Measurements from ENCODE around the gene SH2D3A.
A peak's percentile ranks its signal among the peaks of the same experiment; 100 is the strongest.
"Not testable (repeated sequence)": the region's sequence is repeated elsewhere in the genome, so short reads cannot be mapped to it uniquely, and the experiment has no call there.

SH2D3A gene

DNA sequence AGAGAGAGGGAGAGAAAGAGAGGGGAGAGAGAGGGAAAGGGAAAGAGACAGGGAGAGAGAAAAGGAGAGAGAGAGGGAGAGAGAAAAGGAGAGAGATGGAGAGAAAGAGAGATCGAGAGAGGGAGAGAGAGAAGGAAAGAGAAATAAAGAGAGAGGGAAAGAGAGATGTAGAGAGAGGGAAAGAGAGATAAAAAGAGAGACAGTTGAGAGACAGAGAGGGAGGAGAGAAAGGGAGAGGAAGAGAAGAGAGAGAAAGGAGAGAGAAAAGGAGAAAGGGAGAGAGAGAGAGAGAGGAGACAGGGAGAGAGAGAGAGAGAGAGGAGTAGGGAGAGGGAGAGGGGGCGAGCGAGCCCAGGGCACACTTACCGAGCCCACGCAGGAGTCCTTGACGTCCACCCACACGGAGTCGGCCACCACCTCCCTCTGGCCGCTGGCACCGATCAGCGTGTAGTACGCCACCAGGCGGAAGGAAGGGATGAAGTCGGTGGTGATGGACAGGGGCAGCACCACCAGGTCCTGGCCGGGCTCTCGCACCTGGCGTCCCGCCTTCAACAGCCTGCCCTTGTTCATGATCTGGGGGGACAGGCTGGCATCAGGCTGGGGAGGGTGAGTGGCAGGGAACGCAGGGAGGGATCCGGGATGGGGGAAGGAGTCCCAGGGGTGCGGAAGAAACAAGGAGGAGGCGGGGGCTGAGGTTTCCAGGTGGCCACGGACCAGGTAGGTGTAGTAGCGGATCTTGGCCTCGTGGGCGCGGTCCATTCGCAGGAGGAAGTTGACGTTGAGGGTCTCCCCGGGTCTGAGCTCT lies 56.8 kb downstream of the SH2D3A start (continued):
- TF ChIP-seq, protein P1, sequence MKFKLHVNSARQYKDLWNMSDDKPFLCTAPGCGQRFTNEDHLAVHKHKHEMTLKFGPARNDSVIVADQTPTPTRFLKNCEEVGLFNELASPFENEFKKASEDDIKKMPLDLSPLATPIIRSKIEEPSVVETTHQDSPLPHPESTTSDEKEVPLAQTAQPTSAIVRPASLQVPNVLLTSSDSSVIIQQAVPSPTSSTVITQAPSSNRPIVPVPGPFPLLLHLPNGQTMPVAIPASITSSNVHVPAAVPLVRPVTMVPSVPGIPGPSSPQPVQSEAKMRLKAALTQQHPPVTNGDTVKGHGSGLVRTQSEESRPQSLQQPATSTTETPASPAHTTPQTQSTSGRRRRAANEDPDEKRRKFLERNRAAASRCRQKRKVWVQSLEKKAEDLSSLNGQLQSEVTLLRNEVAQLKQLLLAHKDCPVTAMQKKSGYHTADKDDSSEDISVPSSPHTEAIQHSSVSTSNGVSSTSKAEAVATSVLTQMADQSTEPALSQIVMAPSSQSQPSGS (tag by site-specific recombination; IDR thresholded peaks at IDR 0.05; ENCODE audit: low read depth): no peak
- TF ChIP-seq ZNF354C (tag by site-specific recombination; IDR thresholded peaks at IDR 0.05; ENCODE audit: borderline replicate concordance, low read depth): no peak
- TF ChIP-seq ZNF596 (tag by site-specific recombination; IDR thresholded peaks at IDR 0.05): peak; percentile 98
- TF ChIP-seq WT1 (tag by site-specific recombination; IDR thresholded peaks at IDR 0.05): no peak
- 0 out of 2 replicates have a peak, but pooled peaks have one; percentile 5 for TF ChIP-seq ZNF777 (tag by site-specific recombination; IDR thresholded peaks at IDR 0.05; ENCODE audit: borderline replicate concordance)
- no peak for TF ChIP-seq ZNF514 (tag by site-specific recombination; IDR thresholded peaks at IDR 0.05)
- TF ChIP-seq RBAK (tag by site-specific recombination; IDR thresholded peaks at IDR 0.05): no peak

DNA sequence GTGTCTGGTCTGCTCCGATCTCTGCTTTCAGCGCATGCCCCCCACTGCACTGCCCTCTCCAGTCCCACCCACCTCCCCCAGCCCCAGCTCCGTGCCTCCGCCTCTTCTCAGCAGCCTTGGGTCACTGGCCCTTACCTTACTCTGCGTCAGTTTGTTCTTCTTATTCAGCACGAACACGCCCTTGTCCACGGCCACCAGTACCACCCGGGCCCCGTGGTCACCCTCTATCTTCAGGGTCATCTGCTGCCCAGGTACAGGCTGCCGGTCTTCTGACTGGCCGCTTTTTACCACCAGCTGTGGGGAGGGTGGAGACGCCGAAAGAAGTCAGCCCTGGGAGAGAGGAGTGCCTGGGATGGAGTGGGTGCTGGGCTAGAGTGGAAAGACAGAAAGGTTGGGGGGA lies 57.7 kb downstream of the SH2D3A start:
- ChIA-PET POLR2A (no interaction called here), CTCF (interaction anchor here (0.5 to 0.6 kb wide), 3 partner anchors 20 to 192 kb away, joined by 3 to 4 read pairs (median 3); no protein-coding TSS in a partner anchor)
- no peak overlapping the region for H3K4me3 ChIP-seq (ENCODE audit: low read depth, low read length)
- H3K4me1 ChIP-seq (ENCODE audit: control insufficient read depth, insufficient read depth, low read length): no peaks in the 10 kb centered on the region
- TF ChIP-seq WT1 (tag by site-specific recombination; IDR thresholded peaks at IDR 0.05): no peak
- TF ChIP-seq, protein P2, sequence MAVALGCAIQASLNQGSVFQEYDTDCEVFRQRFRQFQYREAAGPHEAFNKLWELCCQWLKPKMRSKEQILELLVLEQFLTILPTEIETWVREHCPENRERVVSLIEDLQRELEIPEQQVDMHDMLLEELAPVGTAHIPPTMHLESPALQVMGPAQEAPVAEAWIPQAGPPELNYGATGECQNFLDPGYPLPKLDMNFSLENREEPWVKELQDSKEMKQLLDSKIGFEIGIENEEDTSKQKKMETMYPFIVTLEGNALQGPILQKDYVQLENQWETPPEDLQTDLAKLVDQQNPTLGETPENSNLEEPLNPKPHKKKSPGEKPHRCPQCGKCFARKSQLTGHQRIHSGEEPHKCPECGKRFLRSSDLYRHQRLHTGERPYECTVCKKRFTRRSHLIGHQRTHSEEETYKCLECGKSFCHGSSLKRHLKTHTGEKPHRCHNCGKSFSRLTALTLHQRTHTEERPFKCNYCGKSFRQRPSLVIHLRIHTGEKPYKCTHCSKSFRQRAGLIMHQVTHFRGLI (tag by site-specific recombination; IDR thresholded peaks at IDR 0.05): no peak
- no peak for TF ChIP-seq ZNF214 (tag by site-specific recombination; IDR thresholded peaks at IDR 0.05; ENCODE audit: borderline replicate concordance)
- TF ChIP-seq BCL11A (tag by site-specific recombination; IDR thresholded peaks at IDR 0.05; ENCODE audit: low read depth): no peak
- TF ChIP-seq ZNF174 (tag by site-specific recombination; IDR thresholded peaks at IDR 0.05): no peak
- TF ChIP-seq SALL2 (tag by site-specific recombination; IDR thresholded peaks at IDR 0.05; ENCODE audit: borderline replicate concordance): no peak
- TF ChIP-seq, protein P3, sequence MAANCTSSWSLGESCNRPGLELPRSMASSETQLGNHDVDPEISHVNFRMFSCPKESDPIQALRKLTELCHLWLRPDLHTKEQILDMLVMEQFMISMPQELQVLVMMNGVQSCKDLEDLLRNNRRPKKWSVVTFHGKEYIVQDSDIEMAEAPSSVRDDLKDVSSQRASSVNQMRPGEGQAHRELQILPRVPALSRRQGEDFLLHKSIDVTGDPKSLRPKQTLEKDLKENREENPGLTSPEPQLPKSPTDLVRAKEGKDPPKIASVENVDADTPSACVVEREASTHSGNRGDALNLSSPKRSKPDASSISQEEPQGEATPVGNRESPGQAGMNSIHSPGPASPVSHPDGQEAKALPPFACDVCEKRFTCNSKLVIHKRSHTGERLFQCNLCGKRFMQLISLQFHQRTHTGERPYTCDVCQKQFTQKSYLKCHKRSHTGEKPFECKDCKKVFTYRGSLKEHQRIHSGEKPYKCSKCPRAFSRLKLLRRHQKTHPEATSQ (tag by site-specific recombination; IDR thresholded peaks at IDR 0.05): no peak
- TF ChIP-seq, protein P4, sequence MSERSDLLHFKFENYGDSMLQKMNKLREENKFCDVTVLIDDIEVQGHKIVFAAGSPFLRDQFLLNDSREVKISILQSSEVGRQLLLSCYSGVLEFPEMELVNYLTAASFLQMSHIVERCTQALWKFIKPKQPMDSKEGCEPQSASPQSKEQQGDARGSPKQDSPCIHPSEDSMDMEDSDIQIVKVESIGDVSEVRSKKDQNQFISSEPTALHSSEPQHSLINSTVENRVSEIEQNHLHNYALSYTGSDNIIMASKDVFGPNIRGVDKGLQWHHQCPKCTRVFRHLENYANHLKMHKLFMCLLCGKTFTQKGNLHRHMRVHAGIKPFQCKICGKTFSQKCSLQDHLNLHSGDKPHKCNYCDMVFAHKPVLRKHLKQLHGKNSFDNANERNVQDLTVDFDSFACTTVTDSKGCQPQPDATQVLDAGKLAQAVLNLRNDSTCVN (tag by site-specific recombination; optimal IDR thresholded peaks at IDR 0.05): no peak
- TF ChIP-seq ZNF157 (tag by site-specific recombination; IDR thresholded peaks at IDR 0.05): no peak
- peak; percentile 11; the same call in 1 of the 2 replicates for TF ChIP-seq ZFHX2 (tag by site-specific recombination; conservative IDR thresholded peaks at IDR 0.05)
- peak; percentile 96 for TF ChIP-seq ZNF530 (tag by site-specific recombination; IDR thresholded peaks at IDR 0.05; ENCODE audit: low read depth)
- peak; percentile 11; the same call in 1 of the 2 replicates for TF ChIP-seq EGR2 (tag by site-specific recombination; IDR thresholded peaks at IDR 0.05; ENCODE audit: low read depth)
- TF ChIP-seq ZNF561 (tag by site-specific recombination; IDR thresholded peaks at IDR 0.05; ENCODE audit: borderline replicate concordance): no peak
- no peak for TF ChIP-seq ZNF266 (tag by site-specific recombination; IDR thresholded peaks at IDR 0.05; ENCODE audit: low read depth)
- no peak for TF ChIP-seq ZNF221 (tag by site-specific recombination; IDR thresholded peaks at IDR 0.05; ENCODE audit: borderline replicate concordance)
- no peak for TF ChIP-seq ZNF394 (tag by site-specific recombination; IDR thresholded peaks at IDR 0.05; ENCODE audit: borderline replicate concordance)
- no peaks in the 10 kb centered on the region for H3K9me3 ChIP-seq (ENCODE audit: control insufficient read depth, insufficient read depth, low read depth, low read length)
- H3K36me3 ChIP-seq (ENCODE audit: control insufficient read depth in 2 of 2, insufficient read depth in 1 of 2, low read length in 2 of 2): no peaks in the 10 kb centered on the region
- no peak overlapping the region for H3K27ac ChIP-seq (ENCODE audit: extremely low read depth, low read depth, low read length)

DNA sequence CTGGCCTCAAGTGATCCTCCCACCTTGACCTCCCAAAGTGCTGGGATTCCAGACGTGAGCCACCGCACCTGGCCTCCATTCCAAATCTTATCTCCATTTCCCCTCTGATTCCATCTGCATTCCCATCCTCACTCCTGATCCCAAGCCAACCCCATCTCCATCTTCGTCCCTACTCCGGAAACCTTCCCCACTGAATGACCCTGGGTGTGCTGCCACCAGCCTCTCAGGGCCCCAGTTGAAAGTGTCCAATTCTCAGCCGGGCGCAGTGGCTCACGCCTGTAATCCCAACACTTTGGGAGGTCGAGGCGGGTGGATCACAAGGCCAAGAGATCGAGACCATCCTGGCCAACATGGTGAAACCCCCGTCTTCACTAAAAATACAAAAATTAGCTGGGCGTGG lies 58.3 kb downstream of the SH2D3A start:
- H3K27ac ChIP-seq (ENCODE audit: extremely low read depth, low read depth, low read length); H3K36me3 ChIP-seq (ENCODE audit: control insufficient read depth in 2 of 2, insufficient read depth in 1 of 2, low read length in 2 of 2); POLR2A ChIA-PET; H3K4me3 ChIP-seq (ENCODE audit: low read depth, low read length); H3K9me3 ChIP-seq (ENCODE audit: control insufficient read depth, insufficient read depth, low read depth, low read length); H3K4me1 ChIP-seq (ENCODE audit: control insufficient read depth, insufficient read depth, low read length): not testable (repeated sequence)
- CTCF ChIA-PET: interaction anchor here (0.5 to 0.7 kb wide), 5 partner anchors 19 to 854 kb away, joined by 3 to 6 read pairs (median 3); no protein-coding TSS in a partner anchor

All from HEK293 (cell line).